OCI-M1 (cell line): ENCODE measurements around the gene FLT3LG.
"Not testable (repeated sequence)": the region's sequence is repeated elsewhere in the genome, so short reads cannot be mapped to it uniquely, and the experiment has no call there.

Experiments
- DNase-seq: peaks from one replicate; lab custom pipeline; 2025; lab: John Stamatoyannopoulos, UW

Gene FLT3LG

DNA sequence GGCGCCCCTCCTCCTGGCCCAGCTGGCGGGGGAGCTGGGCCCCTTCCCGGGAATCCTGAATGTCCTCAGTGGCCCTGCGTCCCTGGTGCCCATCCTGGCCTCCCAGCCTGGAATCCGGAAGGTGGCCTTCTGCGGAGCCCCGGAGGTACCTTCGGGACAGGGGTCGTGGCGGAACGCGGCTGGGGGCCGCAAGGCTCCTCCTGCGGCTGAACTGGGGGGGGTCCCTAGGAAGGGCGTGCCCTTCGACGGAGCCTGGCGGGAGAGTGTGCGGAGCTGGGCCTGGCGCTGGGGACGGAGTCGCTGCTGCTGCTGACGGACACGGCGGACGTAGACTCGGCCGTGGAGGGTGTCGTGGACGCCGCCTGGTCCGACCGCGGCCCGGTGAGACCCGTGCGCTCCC, 12.4 kb upstream of the FLT3LG start:
- DNase-seq: no peak

DNA sequence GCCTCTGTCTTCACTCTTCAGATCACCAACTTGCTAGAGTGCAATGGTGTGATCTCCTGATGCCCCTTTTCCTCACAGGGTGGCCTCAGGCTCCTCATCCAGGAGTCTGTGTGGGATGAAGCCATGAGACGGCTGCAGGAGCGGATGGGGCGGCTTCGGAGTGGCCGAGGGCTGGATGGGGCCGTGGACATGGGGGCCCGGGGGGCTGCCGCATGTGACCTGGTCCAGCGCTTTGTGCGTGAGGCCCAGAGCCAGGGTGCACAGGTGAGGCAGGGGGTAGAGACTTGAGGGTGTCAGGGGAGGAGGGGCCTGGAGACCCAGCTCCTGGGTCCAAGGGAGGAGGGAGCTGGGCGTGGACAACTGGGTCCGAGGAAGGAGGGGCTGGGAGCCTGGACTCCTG, 11.5 kb upstream of the FLT3LG start:
- no peak for DNase-seq

DNA sequence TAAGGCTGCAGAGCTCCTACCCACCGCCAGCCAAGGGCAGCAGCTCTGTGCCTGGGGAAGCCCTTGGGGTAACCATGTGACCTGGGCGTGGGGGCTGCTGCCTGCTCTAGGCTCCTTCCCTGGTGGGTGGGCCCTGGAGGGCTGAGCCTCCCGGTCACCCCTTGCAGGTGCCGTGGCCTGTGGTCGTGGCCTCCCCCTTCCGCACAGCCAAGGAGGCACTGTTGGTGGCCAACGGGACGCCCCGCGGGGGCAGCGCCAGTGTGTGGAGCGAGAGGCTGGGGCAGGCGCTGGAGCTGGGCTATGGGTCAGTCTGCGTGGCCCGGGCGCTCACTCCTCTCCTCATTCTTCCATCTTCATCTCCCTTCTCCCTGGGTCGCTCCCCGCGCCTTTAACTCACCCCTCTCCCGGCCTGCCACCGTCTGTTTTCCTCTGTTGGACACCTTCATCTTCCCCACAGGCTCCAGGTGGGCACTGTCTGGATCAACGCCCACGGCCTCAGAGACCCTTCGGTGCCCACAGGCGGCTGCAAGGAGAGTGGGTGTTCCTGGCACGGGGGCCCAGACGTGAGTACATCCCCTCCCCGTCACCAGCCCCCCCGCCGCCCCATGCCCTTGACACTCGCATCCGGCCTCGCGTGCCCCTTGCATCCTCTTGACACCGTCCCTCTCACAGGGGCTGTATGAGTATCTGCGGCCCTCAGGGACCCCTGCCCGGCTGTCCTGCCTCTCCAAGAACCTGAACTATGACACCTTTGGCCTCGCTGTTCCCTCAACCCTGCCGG, 9.9 kb upstream of the FLT3LG start:
- no peak for DNase-seq

DNA sequence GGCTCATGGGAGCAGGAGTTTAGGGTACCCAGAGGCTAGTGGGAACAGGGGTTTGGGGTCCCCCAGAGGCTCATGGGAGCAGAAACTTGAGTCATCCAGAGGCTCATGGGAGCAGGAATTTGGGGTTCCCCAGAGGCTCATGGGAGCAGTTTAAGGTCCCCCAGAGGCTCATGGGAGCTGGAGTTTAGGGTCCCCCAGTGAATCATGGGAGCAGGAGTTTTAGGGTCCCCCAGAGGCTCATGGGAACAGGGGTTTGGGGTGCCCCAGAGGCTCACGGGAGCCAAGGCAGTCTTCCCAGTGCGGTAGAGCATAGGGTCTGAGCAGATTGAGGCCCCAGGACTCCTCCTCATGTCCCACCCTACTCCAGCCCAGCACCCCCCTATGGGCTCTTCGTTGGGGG, 8.6 kb upstream of the FLT3LG start:
- no peak for DNase-seq

DNA sequence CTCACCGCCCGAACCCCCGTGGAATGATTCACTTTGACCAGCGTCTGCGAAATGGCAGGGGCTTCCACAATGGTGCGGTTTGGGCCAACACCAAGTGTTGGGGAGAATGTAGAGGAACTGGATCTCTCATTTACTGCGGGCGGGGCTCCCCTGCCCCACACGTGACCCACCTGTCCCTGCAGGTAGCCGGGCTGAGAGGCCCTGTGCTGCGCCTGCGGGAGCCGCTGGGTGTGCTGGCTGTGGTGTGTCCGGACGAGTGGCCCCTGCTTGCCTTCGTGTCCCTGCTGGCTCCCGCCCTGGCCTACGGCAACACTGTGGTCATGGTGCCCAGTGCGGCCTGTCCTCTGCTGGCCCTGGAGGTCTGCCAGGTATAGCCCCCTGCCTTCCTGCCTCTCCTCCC, 5.8 kb upstream of the FLT3LG start:
- no peak for DNase-seq

DNA sequence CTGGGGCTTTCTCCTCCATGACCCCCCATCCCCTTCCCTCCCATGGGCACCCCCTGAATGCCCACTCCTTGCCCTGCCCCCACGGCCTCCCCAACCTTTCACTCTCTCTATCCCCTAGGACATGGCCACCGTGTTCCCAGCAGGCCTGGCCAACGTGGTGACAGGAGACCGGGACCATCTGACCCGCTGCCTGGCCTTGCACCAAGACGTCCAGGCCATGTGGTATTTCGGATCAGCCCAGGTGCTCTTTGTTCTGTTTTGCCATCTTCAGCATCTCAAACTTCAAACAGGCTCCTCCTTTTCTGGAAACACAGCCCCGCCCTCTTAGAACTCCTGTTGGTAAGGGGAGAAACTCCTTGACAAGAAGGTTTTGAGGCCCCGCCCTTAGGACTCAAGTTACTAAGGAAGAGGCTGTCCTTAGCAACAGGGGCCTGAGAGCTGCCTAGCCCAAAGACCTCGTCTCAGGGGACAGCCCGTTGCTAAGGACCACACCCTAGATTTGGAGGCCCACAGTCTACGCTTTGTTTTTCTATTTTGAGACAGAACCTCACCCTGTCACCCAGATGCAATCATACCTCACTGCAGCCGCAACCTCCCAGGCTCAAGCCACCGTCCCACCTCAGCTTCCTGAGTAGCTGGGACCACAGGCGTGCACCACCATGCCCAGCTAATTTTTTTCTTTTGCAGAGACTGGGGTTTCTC, 5.1 kb upstream of the FLT3LG start:
- DNase-seq: peak; percentile 42

DNA sequence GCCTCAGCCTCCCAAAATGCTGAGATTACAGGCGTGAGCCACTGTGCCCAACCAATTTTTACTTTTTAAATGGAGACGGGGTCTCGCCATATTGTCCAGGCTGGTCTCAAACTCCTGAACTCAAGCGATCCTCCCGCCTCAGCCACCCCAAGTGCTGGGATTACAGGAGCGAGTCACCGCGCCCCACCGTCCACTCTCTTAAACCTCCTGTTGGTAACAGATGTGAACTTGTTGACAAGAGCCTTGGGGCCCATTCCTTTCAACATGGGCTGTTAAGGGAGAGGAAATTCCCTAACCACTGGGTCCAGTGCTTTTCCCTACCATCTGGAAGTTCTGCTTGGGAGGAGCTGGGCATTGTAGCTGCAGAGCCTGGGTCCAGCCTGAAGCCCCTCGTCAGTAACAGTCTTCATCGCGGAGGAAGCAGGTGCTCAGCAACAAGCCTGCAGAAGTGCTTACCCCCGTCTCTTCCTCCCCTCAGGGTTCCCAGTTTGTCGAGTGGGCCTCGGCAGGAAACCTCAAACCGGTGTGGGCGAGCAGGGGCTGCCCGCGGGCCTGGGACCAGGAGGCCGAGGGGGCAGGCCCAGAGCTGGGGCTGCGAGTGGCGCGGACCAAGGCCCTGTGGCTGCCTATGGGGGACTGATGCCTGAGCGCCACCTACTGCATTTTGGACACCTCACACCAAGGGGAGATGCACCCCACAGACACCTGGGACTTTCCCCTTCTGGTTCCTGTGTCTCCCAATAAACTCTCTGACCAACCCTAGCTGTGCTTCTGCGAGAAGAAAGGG, 4.0 kb upstream of the FLT3LG start:
- DNase-seq: no peak

DNA sequence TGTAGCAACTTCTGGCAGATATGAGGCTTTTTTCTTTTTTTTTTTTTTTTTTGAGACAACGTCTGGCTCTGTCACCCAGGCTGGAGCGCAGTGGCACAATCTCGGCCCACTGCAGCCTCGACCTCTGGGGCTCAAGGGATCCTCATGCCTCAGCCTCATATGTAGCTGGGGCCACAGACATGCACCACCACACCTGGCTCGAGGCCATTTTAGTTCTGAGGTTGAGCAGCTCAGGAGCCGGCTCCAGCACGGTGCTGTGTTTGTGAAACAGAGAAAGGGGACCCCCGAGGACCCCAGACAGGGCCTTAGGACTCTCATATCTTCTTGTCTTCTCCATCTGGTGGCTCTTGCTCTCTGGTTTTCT, 3.4 kb upstream of the FLT3LG start:
- DNase-seq: no peak

DNA sequence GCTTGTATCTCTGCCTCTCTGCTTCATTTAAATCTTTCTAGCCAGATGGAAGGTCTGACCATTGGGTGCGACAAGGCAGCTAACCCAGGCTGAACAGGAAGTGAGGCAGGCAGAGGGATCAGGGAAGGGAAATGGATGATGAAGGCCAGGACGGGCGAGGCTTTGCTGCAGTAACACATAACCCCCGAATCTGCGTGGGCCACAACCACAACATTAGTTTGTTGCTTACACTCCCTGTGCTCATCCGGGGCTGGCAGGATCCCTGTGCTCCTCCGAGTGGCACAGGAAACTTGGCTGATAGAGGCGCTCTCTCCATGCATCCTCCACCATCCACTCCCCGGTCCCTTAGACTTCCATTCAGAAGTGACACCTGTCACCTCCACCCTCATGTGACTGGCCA, 1.1 kb upstream of the FLT3LG start:
- no peak for DNase-seq

DNA sequence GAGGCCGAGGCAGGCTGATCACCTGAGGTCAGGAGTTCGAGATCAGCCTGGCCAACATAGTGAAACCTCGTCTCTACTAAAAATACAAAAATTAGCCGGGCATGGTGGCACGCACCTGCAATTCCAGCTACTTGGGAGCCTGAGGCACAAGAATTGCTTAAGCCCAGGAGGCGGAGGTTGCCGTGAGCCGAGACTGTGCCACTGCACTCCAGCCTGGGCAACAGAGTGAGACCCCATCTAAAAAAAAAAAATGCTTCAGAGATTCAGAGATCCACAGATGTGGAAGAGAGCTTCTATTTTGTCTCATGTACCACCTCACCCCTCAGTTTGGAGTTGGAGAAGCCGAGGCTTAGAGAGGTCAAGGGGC, 531 bp upstream of the FLT3LG start:
- not testable (repeated sequence) for DNase-seq

DNA sequence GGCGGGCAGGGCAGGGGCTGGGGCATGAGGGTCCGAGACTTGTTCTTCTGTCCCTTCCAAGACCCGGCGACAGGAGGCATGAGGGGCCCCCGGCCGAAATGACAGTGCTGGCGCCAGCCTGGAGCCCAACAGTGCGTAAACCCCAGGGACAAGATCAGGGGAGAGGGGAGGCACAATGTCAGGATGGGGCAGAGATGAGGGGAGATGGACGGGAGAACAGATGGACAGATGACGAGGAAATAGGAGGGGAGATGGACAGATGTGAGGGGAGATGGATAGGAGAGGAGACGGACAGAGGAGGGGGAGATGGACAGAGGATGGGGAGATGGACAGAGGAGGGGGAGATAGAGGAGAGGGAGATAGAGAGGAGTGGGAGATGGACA, 518 bp downstream of the FLT3LG start:
- no peak for DNase-seq

DNA sequence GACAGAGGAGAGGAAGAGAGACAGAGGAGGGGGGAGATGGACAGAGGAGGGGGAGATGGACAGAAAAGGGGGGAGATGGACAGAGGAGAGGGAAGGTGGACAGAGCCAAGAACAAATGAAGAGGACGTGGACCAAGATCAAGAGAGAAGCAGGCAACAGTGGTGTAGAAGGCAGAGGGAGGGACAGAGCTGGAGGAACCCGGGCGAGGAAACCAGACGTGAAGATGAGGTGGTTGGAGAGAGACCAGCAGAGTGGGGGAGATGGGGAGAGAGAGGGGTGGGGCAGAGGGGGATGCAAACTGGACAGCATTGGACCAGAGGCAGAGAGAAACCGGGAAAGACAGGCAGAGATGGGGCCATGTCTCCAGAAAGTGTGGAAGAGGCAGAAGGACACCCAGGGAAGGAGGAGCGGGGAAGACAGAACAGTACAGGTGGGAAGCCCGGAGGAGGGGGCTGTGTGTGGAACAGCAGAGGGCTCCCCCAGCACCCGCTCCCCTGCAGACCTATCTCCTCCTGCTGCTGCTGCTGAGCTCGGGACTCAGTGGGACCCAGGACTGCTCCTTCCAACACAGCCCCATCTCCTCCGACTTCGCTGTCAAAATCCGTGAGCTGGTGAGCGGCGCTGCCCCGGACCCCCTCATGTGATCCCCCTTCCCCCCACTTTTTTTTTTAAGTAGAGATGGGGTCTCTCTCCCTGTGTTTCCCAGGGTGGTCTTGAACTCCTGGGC, 1.3 kb downstream of the FLT3LG start:
- no peak for DNase-seq

DNA sequence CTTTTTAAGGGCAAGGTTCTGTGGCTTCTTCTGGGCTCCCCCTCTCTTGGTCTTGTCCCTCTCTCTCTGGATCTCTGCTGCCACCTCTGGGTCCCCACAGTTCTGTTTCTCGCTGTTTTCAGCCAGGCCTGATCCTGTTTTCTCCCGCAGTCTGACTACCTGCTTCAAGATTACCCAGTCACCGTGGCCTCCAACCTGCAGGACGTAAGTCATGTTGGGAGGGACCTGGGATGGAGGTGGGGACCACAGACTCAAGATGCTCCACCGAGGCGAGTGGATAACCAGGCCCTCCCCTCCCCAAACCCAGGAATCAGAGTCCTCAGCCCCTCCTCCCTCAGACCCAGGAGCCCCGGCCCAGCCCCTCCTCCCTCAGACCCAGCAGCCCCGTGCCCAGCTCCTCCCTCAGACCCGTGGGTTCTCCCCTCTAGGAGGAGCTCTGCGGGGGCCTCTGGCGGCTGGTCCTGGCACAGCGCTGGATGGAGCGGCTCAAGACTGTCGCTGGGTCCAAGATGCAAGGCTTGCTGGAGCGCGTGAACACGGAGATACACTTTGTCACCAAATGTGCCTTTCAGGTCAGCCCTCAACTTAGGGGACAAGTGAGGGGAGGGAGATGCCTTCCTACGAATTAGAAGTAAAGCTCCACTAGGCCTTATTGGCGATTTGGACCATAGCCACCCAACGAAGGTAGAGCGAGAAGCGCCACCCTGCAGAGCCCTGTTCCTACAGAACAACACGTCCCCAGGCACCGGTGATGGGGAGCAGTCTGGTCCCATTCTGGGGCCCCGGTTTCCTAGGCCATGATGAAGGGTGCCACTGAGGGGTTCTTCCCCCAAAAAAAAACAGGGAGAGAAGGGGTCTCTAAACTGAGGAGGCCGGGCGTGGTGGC, 2.2 kb downstream of the FLT3LG start:
- DNase-seq: peak; percentile 55

DNA sequence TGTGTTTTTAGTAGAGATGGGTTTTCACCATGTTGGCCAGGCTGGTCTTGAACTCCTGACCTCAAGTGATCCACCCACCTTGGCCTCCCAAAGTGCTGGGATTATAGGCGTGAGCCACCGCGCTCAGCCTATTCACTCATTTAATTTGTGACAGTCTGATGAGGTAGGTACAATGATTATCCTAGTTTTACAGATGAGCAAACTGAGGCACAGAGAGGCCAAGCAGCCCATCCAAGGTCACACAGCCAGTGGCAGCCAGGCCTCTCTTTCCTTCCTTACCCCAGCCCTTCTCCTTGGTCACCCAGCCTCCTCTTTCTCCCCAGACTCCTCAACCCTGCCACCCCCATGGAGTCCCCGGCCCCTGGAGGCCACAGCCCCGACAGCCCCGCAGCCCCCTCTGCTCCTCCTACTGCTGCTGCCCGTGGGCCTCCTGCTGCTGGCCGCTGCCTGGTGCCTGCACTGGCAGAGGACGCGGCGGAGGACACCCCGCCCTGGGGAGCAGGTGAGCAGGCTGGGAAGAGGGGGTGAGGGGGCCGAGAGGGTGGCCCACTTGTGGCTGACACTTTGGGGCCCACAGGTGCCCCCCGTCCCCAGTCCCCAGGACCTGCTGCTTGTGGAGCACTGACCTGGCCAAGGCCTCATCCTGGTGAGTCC, 6.1 kb downstream of the FLT3LG start:
- DNase-seq: no peak

DNA sequence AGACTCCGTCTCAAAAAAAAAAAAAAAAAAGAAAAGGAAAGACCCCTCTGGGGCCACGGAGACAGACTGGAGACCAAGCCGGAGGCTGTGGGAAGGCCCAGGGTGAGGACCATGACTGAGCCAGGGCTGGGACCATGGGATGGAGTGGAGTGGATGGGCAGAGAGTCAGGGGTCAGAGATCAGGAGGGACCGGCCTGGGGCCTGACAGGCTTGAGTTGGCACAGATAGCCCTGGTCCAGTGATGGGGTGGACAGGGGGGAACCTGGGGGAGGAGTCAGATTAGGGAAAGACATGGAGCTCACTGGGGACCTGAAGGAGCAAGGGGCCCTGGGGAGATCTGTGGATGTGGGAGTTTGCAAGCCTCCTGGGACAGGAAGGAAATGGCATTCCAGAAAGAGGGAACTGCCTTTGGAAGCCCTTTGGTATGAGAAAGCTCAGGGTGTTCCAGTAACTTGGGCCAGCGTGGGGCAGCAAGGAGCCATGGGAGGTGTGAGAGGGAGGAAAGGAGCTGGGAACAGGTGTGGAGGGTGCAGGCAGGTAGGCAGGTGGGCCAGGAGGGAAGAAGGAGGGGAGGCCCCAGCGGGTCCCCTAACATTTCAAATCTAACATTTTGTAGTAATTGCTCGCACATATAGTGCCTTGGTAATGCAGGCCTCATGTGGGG, 7.1 kb downstream of the FLT3LG start:
- no peak for DNase-seq

DNA sequence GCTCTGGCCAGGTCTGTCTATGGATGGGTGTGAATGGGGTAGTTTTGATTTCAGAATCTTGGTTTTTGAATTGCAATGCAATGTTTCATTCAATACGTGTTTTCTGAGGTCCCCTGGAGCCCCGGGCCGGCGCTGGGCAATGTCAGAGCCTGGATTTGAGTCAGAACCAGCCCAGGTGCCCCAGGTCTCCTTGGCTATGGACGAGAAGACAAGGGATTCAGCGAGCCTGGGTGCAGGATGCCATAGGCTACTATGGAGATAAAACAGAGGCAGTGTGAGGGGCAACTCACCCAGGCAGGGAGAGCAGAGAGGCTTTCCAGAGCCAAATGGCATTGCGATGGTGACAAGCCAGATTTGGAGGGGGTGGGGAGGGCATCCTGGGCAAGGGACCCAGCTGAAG, 12.2 kb downstream of the FLT3LG start:
- DNase-seq: no peak

DNA sequence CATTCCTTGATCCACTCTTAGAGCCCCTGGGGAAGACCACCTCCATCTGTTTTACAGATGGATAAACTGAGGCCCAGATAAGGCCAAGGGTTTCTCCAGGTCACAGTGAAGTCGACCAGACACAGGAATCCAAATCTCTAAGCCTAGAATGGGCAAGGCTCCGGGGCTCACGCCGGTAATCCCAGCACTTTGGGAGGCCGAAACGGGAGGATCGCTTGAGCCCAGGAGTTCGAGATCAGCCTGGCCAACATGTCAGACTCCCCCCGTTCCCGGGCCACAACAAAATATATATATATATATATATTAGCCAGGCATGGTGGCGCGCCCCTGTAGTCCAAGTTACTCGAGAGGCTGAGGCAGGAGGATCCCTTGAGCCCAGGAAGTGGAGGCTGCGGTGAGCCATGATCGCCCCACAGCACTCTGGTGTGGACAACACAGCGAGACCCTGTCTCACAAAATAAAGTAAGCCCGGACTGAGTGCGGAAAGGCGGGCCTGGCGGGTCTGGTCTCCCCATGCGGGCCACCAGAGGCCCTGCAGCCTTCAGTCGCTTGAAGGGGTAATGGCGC, 12.8 kb downstream of the FLT3LG start:
- DNase-seq: no peak

DNA sequence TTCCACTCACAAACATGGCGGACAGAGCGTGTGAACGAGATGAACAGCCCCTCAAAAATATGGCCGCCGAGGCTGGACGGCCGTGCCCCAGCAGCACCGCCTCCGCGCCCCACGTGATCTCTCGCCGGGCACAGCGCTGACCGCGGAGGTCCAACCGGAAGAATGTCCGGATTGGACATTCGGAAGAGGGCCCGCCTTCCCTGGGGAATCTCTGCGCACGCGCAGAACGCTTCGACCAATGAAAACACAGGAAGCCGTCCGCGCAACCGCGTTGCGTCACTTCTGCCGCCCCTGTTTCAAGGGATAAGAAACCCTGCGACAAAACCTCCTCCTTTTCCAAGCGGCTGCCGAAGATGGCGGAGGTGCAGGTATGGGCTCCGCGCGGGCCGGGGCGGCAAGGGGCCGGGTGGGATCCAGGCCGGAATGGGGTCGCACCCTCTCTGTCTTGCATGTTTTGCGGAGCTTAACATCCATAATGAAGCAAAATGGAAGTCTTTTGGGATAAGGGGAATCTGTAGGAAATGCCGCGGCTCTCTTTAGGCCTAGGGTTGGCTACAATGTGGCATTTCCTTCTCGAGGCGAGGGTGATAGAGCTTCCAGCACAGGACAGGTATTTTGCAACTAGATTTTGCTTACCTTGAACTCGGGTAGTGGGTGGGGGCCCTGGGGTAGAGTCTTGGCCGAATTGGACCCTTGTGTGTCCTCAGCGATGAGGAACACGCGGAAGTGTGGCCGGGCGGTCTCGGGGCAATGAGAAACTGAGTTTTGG, 13.4 kb downstream of the FLT3LG start, which contains the start of gene RPL13A:
TSS of gene RPL13A (plus strand) at position 332 of the 769 bp plus-strand sequence. CDS start at position 354, 22 bp downstream.
- peak; percentile 100 for DNase-seq
